Iris pigment epithelial cell (primary cell): ENCODE measurements around the gene BTN3A1.
"Not testable (repeated sequence)": the region's sequence is repeated elsewhere in the genome, so short reads cannot be mapped to it uniquely, and the experiment has no call there.

Source experiments
- DNase-seq: peaks from one replicate; pipeline ENCODE4 v3.0.0-alpha.2; 2011; ENCODE audit warnings: low read depth

Gene BTN3A1

DNA sequence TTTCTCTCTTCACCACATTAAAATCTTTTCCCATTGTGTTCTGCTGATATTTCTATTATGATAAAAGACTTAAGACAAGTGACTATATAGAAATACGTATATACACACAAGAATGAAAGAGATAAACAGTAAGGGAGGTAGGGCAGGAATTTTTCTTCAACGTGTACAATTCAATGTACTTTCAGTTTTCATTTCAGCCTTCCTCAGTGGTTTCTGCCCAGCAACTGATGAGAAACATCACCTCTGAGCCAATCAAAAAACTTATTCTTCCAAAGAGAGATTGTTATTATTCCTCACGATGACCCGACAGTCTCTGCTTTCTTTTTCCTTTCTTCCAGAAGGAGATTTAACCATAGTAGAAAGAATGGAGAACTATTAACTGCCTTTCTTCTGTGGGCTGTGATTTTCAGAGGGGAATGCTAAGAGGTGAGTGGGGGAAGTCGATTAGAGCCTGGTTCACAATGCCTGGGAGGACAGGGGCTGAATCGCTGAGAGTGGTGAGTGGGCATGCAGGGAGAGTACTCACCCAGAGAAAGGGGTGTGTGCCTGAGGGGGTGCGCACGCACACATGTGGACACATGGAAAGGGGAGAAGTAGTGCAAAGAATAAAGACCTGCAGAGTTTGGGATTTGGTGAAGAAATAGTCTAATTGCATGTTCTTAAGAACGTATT lies at the start of gene BTN3A1:
Gene BTN3A1, plus strand, starts transcription at position 289 of the 672 bp plus-strand sequence. CDS start 3,289 bp downstream, outside the sequence.
- peak; percentile 69 for DNase-seq

DNA sequence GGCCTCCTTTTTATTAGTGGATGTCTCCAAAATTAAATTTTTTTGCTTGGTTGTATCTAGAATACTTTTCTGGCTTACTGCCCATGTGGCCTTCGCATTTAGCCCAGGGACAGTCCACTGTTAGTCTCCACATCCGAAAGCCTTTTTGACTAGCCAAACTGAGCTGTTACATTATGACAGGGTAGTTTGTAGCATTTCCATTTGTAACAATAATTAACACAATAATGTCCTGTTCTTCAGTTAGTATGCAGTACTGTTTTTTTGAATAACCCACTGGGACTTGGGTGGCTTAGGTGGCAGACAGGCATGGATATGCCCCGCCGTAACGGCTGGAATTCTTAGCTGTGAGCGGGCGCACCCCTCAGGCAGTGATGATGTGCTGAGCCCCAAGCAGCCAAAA lies 49.8 kb upstream of the BTN3A1 start:
- DNase-seq: no peak

DNA sequence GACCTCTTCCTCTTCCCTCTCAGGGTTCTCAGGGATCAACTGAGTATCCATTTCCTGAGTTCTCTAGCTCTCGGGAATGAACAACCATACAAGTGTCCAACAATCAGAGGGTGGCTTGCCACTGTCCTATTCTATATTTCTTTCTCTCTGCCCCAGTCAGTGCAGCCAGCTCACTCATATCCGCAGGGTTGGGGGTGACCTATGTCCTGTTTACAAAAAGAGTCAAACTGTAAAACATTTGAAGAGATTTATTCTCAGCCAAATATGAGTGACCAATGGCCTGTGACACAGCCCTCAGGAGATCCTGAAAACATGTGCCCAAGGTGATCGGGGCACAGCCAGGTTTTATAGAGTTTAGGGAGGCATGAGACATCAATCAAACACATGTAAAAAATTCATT lies 47.9 kb upstream of the BTN3A1 start:
- no peak for DNase-seq

DNA sequence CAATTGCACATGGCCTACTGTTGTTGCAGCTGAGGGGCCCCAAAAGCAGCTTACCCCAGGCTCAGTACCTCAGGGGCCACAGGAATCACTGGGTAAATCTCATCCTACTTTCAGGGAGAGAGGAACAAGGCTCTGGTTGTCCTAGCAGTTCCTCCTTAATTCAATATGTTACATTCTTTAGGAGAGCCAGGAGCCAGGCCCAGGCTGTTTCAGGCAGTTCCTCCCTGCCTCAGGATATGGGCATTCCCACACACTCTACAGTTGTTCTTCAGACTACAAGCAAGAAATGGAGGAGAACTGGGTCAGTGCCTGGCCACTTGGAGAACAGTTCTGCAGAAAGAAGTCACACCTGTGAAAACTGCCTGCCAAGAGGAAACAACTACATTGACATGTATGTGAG lies 46.7 kb upstream of the BTN3A1 start:
- DNase-seq: no peak

DNA sequence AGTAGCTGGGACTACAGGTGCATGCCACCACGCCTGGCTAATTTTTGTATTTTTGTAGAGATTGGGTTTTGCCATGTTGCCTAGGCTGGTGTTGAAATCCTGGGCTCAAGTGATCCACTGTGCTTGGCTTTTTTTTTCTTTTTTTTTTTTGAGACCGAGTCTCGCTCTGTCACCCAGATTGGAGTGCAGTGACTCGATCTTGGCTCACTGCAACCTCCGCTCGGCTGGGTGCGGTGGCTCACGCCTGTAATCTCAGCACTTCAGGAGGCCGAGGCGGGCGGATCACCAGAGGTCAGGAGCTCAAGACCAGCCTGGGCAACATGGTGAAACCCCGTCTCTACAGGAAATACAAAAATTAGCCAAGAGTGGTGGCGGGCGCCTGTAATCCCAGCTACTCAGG lies 44.5 kb upstream of the BTN3A1 start:
- not testable (repeated sequence) for DNase-seq

DNA sequence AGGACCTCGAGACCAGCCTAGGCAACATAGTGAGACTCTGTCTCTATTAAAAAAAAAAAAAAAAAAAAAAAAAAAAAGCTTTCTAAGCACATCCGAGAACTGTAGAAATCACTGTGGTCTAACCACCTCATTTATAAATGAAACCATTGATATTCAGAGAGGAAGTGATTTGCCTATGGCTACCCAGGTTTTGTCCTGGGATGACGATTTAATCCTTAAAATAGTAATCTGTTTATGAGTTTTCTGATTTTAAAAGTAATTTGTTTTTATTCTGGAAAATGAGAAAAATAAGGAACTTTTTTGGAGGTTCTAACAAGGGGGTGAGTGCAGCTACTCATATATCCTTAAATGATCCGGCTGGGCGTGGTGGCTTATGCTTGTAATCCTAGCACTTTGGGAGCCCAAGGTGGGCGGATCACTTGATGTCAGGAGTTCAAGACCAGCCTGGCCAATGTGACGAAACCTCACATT lies 43.5 kb upstream of the BTN3A1 start:
- DNase-seq: no peak

DNA sequence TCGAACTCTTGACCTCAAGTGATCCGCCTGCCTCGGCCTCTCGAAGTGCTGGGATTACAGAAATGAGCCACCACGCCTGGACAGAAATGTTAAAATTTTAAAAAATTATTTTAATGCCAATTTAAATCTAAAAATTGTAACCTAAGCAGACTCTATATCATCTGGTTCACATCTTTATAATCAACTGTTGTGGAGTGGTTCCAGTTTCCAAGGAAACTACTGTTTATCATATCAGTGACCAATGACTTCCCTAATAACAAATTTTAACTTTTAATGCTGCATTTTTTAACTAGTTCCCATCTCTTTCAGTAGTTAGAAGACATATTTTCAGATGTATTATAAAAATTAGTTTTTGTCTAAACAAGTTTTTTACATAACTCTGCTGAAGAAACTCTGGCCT lies 42.3 kb upstream of the BTN3A1 start:
- DNase-seq: no peak

DNA sequence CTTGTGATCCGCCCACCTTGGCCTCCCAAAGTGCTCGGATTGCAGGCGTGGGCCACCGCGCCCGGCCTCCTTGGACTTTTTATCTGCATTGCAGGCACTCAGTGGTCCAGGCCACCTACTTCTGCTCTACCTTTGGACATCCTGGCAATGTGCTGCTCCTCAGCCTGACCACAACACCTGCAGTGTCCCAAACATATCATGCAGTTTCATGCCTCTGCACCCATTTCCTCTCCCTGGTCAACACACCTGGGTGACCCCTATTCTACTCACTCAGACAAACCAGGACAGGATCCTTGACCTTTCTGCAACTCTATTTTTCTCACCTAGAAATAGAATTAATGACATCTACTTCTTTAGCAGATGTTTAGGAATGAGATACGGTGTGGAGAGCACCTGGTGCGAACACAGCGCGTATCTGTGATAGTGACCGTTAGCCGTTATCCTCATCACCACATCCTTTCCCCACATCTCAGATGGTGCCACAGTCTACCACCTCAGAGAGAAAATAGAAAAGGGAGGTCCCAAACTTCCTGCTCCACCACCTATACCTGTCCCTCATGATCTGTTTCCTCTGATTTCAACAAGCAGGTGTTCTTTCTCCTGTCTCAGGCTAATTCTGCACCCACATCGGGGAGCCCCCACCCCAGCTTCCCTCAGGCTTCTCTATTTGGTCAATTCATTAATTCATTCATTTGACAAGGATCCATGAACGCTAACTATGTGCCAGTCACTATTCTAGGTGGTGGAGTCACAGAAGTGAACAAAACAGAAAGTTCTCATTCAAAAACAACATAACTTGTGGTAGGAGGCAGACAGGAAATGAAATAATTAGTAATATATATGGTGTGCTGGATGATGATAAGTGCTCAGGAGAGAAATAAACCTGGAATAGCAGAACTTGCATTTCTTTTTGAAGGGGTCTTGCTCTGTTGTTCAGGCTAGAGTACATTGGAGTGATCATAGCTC lies 41.3 kb upstream of the BTN3A1 start:
- no peak for DNase-seq

DNA sequence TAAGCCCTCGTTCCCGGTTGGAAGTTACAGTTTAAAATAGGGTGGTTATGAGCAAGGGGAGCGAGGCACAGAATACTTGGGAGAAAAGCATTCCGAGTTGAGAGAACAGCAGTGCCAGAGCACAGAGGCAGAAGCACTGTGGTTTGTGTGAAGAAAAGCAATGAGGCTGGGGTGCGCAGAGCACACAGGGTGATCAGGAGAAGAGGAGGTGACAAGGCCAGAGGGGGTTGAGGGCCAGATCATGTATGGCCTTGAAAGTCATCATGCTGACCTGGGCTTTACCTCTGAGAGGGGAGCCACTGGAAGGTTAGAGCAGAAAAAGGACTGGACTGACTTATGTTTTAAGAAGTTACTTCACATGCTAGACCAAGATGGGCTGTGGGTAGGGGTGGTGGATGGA lies 40.5 kb upstream of the BTN3A1 start:
- DNase-seq: no peak

DNA sequence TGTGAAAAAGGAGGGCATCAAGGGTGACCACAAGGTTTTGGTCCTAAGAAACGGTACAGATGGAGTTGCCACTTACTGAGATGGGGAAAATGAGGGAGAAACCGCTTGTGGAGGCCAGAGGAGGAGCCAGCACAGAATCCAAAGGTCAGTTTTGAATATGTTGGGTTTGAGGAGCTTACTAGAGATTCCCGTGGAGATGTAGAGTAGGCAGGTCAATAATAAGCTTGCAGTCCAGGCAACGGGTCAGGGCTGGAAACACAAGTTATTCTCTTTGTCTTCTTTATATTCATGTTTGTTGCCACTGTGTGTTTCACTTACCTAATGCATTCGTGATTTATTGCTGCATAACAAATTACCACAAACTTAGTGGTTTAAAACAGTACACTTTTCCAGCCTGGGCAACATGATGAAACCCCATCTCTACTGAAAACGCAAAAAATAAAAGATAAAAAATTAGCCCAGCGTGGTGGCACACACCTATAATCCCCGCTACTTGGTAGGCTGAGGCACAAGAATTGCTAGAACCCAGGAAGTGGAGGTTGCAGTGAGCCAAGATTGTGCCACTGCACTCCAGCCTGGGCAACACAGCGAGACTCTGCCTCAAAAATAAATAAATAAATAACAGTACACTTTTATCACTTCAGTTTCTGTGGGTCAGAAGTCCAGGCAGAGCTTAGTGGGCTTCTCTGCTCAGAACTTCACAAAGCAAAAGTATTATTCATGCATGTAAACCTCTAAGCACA lies 39.8 kb upstream of the BTN3A1 start:
- no peak for DNase-seq

DNA sequence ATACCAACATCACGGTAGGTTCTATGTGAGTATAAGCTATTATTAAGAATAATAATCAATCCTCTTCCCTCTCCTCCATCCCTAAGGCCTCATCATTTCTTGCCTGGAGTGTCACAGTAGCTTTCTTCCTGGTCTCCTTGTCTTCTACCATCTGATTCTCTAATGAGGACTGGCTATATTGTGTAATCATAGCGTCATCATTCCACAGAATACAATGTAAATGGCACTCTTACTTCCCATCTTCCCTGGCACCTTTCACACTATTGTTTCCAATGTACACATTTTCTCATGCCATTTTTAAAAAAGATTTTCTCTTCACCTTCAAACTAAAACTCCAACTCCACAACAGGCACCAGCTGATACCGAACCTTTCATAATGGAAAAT lies 39.2 kb upstream of the BTN3A1 start:
- DNase-seq: no peak

DNA sequence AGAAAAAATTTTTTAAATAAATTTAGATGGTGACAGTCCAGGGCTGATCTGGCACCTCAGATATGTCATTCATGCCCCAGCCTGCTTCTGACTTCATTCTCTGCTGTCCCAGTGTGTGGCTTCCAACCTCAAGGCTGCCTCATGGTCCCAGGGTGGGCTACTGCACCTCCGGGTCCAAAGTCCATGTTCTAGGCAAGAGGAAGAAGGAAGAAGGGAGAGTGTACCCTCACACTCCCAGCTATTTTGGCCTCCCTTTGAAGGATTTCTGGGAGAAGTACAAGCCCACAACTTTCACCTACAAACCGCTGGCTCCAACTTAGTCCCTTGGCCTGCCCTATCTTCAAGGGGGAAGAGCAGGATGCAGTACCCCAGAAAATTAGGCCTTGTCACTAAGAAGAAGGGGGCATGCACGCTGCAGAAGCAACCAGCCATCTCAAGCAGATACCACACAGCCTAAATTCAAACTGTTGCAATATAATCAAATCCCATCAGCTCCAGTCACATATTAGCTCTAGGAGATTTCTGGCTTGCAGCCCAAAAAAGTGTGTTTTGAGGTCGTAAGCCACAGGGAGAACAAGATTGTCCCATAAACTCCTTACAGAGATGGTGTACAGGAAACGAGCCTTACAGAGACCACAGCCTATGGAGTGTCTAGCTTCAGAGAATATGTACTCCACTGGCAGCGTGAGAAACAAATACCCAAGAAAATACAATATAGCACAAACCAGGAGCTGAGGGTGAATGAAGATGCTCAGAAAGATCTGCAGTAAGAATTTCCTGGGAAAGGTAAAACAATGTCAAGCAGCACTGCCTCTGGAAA lies 38.0 kb upstream of the BTN3A1 start:
- no peak for DNase-seq

DNA sequence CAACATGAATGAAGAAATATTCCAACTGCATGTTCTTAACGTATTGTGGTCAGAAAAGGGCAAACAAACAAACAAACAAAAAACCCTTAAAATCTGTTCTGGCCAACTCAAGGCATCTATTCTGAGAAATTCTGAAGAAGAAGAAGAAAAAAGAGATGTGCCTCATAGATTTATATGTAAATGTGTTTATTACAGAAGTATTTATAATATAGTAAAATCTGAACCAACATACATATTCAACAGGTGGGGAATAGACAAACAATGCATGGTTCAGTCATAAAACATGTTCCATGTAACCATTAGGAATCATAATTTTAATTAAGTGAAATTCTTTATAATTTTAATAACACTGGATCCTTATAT lies 36.5 kb upstream of the BTN3A1 start:
- no peak for DNase-seq

DNA sequence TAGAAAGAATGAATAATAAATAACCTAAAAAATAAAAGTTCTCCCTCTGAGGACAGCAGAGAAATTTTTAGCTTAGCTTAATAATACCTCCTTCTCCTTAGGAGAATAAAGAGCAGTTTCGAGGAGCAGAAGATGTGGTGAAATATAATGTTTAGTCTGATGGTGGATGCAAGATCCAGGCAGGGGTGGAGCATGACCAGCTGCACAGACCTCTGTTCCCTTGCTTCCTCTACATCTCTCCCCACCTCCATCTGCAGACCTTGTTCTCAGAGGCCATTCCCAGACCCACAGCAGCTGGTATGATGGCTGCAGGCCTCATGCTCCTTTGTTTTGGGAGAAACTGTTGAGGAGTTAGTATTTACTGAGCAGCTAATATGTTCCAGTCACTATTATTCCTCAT lies 35.6 kb upstream of the BTN3A1 start:
- no peak for DNase-seq

DNA sequence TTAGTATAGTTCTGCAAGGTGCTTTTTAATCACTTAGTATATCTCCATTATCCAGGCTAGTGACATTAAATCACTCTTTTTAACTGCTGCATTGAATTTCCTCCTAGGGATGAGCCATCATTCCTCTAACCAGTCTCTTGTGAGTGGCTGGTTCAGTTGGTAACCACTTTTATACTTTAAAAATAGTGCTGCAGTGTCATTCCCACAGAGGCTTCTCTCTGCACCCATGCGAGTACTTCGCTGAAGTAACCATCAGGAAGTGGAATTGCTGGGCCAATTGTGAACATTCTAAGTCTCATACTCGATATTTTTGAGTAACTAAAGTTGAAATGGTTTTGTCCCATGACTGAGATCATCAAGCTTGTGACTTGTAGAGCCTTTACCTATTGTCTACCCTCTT lies 35.0 kb upstream of the BTN3A1 start:
- DNase-seq: no peak

DNA sequence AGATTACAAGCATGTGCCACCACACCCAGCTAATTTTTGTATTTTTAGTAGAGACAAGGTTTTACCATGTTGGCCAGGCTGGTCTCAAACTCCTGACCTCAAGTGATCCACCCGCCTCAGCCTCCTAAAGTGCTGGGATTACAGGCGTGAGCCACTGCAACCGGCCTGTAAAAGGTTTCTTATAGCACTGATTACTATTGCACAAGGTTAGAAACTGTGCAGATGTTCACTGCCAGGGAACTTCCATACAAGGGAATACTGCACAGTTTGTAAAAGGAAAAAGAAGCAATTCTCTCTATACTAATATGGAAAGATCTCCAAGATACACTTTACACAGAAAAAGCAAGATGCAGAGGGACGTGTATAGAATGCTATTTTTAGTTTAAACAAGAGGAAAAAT lies 30.3 kb upstream of the BTN3A1 start:
- not testable (repeated sequence) for DNase-seq

DNA sequence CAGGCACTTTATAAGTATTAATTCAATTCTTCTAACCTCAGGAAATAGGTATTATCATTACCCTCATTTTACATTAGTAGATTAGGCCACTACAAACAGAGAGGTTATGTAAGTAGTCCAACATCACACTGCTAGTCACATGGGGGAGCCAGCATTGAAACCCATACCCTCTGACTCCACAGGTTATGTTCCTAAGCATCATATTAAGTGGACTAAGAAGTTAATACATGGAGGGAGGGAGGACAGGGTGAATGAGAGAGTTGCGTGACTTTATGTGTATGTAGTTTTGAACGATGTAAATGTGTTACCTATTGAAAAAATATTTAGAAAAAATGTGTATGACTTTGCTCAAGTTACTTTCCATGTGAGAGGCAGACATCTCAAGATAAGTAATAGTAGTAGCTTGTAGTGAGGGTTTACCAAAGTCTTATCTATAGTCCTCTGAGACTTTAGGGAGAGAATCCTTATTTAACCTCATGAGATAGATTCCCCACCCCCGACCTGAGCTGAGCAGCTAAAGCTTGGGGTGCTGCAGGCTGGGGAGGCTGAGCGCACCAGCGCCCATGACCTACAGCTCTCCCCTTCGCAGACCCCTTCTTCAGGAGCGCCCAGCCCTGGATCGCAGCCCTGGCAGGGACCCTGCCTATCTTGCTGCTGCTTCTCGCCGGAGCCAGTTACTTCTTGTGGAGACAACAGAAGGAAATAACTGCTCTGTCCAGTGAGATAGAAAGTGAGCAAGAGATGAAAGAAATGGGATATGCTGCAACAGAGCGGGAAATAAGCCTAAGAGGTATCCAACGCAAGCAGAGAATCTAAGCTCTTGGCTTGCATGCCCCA lies 29.5 kb upstream of the BTN3A1 start:
- DNase-seq: no peak

DNA sequence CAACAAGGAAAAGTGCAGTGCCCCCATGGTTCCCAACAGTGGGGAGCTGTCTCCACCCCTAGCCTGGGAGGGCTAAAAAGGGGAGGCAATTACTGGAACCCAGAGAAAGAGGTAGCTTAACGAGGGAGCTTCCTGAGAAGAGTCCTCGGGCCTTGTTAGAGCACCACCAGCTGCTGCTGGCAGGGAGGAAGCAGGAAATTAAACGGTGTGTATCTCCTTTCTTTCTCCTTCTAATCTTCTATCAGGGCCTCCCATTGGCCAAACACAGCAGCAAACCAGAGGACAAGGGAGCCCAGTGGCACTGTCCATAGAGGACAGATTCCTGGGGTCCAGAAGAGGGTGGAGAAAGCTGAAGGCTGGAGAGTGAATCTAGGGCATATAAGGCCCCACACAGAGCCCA lies 26.8 kb upstream of the BTN3A1 start:
- DNase-seq: no peak

DNA sequence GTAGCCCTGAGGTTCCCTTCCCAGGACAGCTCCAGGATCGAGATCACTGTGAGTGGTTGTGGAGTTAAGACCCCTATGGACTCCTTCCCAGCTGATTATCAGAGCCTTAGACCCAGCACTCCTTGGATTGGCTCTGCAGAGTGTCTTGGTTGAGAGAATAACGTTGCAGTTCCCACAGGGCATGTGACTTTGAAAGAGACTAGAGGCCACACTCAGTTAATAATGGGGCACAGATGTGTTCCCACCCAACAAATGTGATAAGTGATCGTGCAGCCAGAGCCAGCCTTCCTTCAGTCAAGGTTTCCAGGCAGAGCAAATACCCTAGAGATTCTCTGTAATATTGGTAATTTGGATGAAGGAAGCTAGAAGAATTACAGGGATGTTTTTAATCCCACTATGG lies 24.4 kb upstream of the BTN3A1 start:
- DNase-seq: no peak

DNA sequence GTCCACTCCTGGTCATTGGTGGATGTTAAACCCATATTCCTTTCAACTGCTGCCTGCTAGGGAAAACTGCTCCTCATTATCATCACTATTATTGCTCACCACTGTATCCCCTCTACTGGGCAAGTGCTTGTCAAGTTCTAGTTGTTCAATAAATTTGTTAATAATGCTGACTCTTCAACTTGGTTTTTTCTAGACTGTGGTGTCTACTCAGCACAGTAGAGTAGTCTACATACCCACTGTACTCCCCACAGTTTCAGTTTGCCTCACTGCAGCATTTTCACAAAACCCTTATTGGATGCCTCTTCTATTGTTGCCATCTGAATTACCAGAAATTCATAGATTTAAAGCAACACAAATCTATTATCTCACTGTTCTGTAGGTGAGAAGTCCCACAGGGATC lies 23.9 kb upstream of the BTN3A1 start:
- DNase-seq: not testable (repeated sequence)

DNA sequence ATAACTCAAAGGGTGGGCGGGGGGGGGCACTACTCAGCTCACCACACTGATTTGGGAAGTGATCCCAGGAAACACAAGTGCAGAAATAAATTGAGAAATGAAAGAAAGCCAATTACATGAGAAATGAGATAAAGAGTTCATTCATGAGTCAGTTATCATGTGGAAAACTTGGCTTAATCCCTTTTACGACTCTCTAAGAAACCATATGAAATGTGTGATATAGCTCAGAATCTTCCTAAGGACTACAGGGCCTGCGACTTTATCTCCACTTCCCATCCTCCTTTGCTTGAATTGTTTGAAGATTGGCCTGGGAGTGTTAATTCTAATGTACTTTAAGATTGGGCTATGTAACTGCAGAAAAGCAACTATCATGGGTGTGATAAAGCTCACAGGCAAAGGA lies 22.8 kb upstream of the BTN3A1 start:
- DNase-seq: no peak
